Measurements from ENCODE around the gene SIRT4.
A peak's percentile ranks its signal among the peaks of the same experiment; 100 is the strongest.
"Not testable (repeated sequence)": the region's sequence is repeated elsewhere in the genome, so short reads cannot be mapped to it uniquely, and the experiment has no call there.

Gene SIRT4

DNA sequence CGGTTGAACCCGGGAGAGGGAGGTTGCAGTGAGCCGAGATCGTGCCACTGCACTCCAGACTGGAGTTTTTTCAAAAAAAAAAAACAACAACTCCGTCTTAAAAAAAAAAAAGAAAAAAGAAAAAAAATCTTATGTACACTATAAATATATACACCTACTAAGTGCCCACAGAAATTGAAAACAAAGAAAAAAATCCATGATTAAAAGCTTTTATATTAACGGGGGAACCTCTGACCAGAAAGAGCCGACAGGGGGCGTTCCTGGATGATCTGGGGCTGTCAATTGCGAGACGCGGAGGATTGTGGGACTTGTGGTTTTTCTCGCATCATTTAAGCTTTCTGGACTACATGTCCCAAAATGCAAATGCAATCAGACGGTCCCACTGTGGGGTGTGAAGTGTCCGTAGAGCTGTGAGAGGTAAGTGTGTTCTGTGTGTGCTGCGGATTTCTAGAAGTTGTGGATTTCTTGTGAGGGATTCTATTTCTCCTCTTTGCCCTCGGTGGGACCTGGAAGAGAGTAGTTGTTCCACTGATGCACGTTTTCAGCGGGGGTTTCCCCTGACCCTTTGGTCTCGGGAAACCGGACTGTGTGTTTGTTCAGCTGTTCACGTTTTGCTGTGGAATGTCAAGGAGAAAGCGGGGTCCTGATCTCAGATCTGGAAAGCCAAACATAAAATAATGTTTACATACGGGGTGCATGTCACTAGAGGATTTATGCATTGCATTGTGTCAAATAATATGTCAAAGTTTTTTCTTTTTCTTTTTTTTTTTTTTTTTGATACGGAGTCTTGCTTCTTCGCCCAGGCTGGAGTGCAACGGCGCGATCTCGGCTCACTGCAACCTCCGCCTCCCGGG lies at the start of gene SIRT4:
TSS of gene SIRT4 (plus strand) at position 360 of the 854 bp plus-strand sequence. CDS start 1,241 bp downstream, outside the sequence.
- DNase-seq (ENCODE audit: low read depth), result peak; percentile 81

GRCh38 chr12:120253313-120253712 lies 48.8 kb upstream of the SIRT4 start:
- not testable (repeated sequence) for DNase-seq (ENCODE audit: low read depth)

GRCh38 chr12:120254809-120255208 lies 47.3 kb upstream of the SIRT4 start:
- DNase-seq (ENCODE audit: low read depth), result no peak

- peak; percentile 95 for DNase-seq (ENCODE audit: low read depth)
Observed at GRCh38 chr12:120257041-120257821, 44.9 kb upstream of the SIRT4 start.

- DNase-seq (ENCODE audit: low read depth), result no peak
Observed at GRCh38 chr12:120258323-120258896, 43.7 kb upstream of the SIRT4 start.

DNA sequence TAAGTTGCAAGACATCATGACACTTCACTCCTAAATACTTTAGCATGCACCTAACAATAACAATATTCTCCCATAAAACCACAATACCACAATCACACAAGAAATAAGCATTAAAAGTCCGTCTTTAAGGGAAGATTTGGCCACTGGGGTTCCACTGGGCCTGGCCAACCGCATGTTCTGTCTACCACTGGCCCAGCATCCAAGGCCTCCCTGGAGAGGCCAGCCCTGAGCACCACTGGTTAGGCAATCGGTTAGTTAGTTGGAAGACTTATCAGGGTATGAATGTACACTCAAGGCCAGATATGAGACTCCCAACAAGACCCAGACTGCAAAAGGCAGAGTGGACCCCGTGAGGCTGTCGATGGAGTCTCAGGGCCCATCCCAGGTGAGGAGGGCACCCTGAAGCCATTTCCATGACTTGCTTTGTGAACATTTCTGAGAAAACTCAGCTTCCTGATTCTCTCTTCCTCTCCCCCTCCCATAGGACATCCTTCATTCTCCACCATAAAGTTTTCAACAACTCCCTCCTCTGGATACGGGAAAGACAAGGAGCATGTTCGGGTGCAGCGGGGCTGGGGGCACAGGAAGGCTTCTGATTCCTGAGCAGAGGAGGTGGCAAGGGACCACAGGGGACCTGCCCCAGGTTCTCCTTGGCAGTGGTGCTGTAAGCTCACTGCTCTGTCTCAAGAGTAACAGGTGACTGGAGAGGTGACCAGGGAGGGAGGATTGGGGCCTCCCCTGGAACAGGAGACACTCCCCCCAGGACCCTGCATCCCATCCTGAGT lies 42.5 kb upstream of the SIRT4 start:
- DNase-seq (ENCODE audit: low read depth), result no peak

- no peak for DNase-seq (ENCODE audit: low read depth)
Observed at GRCh38 chr12:120260607-120261006, 41.5 kb upstream of the SIRT4 start.

- no peak for DNase-seq (ENCODE audit: low read depth)
Observed at GRCh38 chr12:120261951-120262851, 39.9 kb upstream of the SIRT4 start.

- no peak for DNase-seq (ENCODE audit: low read depth)
Observed at GRCh38 chr12:120262852-120263747, 39.0 kb upstream of the SIRT4 start.

GRCh38 chr12:120263748-120264085 lies 38.4 kb upstream of the SIRT4 start:
- no peak for DNase-seq (ENCODE audit: low read depth)

GRCh38 chr12:120264086-120264903 lies 37.8 kb upstream of the SIRT4 start:
- no peak for DNase-seq (ENCODE audit: low read depth)

- DNase-seq (ENCODE audit: low read depth), result no peak
Observed at GRCh38 chr12:120264904-120265472, 37.1 kb upstream of the SIRT4 start.

DNA sequence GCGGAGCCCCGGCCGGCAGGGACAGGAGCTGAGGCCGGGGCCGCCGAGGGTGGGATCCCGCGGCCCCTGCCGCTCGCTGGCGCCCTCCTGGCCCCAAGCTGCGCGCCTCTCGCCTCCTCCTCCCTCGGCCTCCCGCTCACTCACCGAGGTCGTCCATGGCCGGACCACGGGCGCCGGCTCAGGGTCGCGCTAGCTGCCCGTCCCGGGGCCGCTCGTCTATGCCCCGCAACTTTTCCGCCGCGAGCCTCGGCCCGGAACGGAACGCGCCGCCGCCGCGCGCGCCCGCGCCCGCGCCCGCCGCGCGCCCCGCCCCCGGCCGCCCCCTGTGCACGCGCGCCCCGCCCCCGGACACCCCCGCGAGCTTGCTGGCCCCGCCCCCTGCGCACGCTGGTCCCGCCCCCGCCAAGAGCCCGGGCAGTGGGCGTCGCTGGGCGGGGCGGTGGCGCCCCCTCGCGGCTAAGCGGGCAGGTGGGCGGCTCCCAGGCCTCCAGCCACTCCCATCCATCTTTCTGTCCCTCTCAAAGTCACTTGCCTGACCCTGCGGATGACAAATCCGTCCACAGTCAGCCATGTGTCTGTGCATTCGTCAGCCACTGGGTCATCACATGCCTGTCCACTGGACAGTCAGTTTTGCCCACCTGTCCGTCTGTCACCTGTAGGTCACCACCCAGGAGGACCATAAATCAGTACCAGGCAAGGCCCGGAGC lies 36.5 kb upstream of the SIRT4 start, which contains the start of gene PXN:
TSS of gene PXN (minus strand) at position 258 of the 707 bp plus-strand sequence. CDS start at position 157, 101 bp downstream.
- no peak for DNase-seq (ENCODE audit: low read depth)

- DNase-seq (ENCODE audit: low read depth), result no peak
Observed at GRCh38 chr12:120266180-120266870, 35.8 kb upstream of the SIRT4 start.

GRCh38 chr12:120267736-120268135 lies 34.4 kb upstream of the SIRT4 start:
- no peak for DNase-seq (ENCODE audit: low read depth)

DNA sequence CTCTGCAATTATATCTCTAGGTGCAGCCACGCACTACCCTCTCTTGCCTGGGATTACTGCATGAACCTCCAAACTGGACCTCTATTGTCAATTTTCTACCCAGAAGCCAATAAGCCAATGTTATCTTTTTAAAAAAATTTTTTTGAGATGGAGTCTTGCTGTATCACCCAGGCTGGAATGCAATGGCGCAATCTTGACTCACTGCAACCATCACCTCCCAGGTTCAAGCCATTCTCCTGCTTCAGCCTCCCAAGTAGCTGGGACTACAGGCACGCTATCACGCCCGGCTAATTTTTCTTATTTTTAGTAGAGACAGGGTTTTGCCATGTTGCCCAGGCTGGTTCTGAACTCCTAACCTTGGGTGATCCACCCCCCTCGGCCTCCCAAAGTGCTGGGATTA lies 25.4 kb upstream of the SIRT4 start:
- DNase-seq (ENCODE audit: low read depth), result no peak
